Hematopoietic multipotent progenitor cell treated with erythropoietin and hydrocortisone succinate and interleukin-3 and kit ligand, for 4 days (in vitro differentiated cells): Measurements from ENCODE around the gene C1QC.

Source experiments
- DNase-seq: peaks from one replicate; pipeline ENCODE4 v3.0.0-alpha.2; 2015

C1QC gene

DNA sequence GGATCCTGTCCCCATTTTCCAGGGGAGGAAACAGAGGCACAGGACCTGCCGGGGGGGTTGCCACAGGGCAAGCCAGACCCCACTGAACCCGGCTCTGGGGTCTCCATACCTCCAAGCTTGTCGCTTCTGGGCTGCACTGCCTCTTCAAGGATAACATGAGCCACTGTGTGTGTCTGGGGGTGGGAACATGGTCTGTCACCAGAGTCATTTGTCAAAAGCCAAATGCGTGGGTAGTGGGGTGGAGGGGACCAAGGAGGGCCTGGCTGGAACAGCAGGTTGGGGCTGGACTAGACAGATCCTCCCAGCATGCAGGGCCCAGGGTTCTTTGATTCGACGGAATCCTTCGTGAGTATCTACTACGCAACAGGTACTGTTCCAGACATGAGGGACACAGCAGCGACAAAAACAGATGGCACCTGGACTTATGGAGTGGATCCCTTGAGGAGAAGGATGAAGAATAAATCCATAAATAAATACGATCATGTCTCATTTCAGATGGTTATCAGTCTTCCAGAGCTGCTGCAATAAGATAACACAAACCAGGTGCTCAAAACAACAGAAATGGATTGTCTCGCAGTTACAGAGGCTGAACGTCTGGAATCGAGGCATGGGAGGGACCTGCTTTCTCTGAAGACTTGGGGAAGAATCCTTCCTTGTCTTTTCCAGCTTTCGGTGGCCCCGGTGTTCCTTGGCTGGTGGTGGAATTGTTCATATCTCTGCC lies 38.3 kb downstream of the C1QC start:
- no peak for DNase-seq

GRCh38 chr1:22683547-22683946 lies 40.1 kb downstream of the C1QC start:
- no peak for DNase-seq

DNA sequence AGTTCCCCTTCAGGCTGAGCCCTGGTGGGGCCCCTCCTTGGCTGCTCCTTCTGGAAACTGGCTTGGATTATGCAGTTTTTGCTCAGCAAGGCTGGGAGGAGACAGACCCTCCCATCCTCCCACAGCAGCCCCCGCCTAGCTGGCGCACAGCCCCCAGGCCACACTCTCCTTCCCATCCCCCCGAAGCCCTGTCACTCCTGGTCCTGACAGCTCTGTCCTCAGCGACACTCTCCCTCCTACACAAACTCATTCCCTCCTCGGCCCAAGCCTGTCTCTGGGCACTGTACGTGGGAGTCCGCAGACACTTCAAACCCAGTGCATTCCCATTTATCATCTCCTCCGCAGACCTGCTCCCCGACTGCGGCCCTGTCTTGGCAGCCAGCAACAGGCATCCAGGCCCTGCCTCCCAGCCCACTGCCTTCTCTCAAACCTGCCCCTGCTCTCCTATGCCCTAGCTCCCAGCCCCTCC lies 42.2 kb downstream of the C1QC start:
- DNase-seq = no peak

DNA sequence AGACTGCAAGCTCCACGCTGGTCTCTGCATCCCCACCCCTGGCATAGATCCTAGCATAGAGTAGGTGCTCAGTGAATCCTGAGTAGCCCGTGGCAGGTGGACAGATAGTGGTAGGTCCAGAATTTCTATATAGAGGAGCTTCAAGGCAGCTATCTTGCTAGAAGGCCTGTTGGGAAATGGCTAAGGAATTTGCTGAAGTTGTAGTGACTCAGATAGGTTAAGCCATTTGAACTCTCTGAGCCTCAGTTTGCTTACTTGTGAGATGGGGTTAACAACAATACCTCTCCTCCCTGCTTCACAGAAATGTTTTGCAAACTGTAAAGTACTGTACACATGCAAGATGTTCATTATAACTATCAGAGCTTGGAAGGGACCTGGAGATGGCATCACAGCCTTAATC lies 43.8 kb downstream of the C1QC start:
- no peak for DNase-seq

DNA sequence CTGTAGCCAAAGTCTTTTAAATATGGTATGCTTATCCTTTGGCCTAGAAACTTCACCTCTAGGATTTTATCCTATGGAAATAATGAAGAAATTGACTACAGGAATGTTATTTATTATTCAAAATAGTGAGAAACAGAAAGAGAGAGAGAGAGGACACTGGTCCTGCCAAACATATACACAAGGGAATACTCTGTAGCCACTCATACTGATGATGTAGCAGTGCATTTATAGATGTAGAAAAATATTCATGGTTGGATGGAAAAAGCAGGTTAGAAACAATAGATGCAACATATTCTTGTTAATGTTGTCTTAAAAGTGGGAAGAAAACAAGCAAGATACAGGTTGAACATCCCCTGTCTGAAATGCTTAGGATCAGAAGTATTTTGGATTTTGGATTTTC lies 45.0 kb downstream of the C1QC start:
- DNase-seq = no peak

GRCh38 chr1:22689505-22689904 lies 46.1 kb downstream of the C1QC start:
- DNase-seq = no peak

- no peak for DNase-seq
Observed at GRCh38 chr1:22691031-22691753, 47.8 kb downstream of the C1QC start.

GRCh38 chr1:22694172-22694571 lies 50.7 kb downstream of the C1QC start:
- DNase-seq = no peak

GRCh38 chr1:22696610-22697009 lies 53.2 kb downstream of the C1QC start:
- DNase-seq = no peak
